Measurements from ENCODE around the gene NUP58. TPM values are rescaled to one million over a fixed set of nuclear protein-coding genes. Genes with fewer than 3 reads are reported as not detected.

Gene NUP58
- total RNA-seq, 4 donors from 2014 or later: 59.0 to 135 (median 63.1) TPM

- peaks cover 0 to 18% of the 10 kb centered on the region in 2 donors for H3K27me3 ChIP-seq
- TF ChIP-seq CTCF (IDR thresholded peaks at IDR 0.05) (no peak), EP300 (IDR thresholded peaks at IDR 0.05) (no peak), POLR2A (IDR thresholded peaks at IDR 0.05) (no peak)
- H3K9me3 ChIP-seq: no peaks in the 10 kb centered on the region
- WGBS, 2 donors: 40 to 57% methylated on average over 1 of the region's 1 CpG
- no peaks in the 10 kb centered on the region for H3K36me3 ChIP-seq
- H3K4me3 ChIP-seq: no peak overlapping the region
- H3K4me1 ChIP-seq: no peaks in the 10 kb centered on the region
- H3K27ac ChIP-seq: no peak overlapping the region
- DNase-seq (ENCODE audit: low spot score in 2 of 2): no peak
Measured at GRCh38 chr13:25379011-25379410, 77.6 kb downstream of the NUP58 start.

- Histone ChIP-seq H3K27me3 (peaks cover 0 to 9% of the 10 kb centered on the region in 2 donors), H3K27ac (no peak overlapping the region), H3K36me3 (no peaks in the 10 kb centered on the region), H3K9me3 (no peaks in the 10 kb centered on the region), H3K4me1 (no peaks in the 10 kb centered on the region), H3K4me3 (no peak overlapping the region)
- TF ChIP-seq EP300 (IDR thresholded peaks at IDR 0.05) (no peak), CTCF (IDR thresholded peaks at IDR 0.05) (no peak), POLR2A (IDR thresholded peaks at IDR 0.05) (no peak)
- WGBS, 2 donors: 76 to 78% methylated on average over 4 of the region's 4 CpGs
- no peak for DNase-seq (ENCODE audit: low spot score in 2 of 2)
Measured at GRCh38 chr13:25380082-25380481, 78.7 kb downstream of the NUP58 start.

DNA sequence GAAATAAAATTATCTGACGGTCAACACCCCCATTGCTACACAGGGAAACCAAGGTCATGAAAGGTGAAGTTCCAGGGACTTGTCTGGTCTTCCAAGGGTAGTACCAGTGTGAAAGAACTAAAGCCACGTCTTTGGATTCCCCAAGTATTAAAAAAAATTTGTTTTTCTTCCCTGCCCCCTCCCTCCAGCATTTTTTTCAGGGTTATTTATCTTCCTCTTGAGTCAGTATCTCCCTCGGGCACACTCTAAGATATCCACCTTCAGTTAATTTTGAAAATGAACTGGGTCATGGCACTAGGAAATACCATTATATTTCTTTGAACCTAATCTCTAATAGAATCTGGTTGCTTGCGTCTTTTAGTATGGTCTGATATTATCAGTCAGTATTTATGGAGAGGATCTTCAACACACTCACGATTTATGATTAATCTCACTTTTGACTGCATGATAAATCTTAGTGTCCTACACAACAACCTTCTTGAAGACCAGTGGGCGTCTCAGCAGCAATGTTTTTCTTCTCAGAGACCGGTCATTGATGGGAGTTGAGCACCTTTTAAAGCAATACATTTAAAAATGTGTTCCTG lies 79.4 kb downstream of the NUP58 start:
- 69 to 77% methylated on average over 7 of the region's 7 CpGs for WGBS, 2 donors

DNA sequence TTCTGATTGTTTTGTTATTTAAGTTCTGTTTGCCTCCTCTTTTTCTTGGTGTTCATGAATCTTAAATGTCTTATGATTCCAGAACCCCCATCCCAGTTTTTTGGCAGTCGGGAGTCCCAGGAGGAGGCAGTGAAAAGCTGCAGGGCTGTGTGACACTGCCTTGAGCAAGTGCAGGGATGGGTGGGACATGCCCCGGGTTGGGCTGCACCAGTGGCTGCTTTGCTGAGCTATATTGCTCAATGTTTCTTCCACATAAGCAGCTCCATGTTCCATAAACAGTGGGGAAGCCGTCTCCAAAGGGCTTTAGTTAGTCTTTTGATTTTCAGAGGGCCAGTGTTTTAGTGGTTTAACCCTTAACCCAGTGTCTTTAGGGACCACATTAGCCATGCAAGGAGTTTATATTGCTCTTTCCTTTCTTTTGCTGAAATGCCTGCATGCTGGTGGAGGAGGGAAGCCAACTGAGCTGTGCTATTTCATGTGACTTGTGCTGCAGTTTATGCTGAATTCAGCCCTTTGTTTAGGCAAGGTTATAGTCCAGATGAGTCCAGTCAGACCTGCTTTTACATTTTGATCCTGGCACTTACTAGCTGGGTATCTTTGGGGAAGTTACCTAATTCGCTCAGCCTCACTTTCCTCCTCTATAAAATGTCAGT lies 83.5 kb downstream of the NUP58 start:
- Histone ChIP-seq H3K27me3 (no peaks in the 10 kb centered on the region), H3K4me3 (no peak overlapping the region), H3K9me3 (no peaks in the 10 kb centered on the region), H3K4me1 (no peaks in the 10 kb centered on the region), H3K36me3 (no peaks in the 10 kb centered on the region), H3K27ac (no peak overlapping the region)
- 24 to 32% methylated on average over 4 of the region's 4 CpGs for WGBS, 2 donors
- no peak for DNase-seq (ENCODE audit: low spot score in 2 of 2)
- TF ChIP-seq CTCF (IDR thresholded peaks at IDR 0.05) (no peak), POLR2A (IDR thresholded peaks at IDR 0.05) (no peak), EP300 (IDR thresholded peaks at IDR 0.05) (no peak)

More for the DNA sequence above, 79.4 kb downstream of the NUP58 start:
- Histone ChIP-seq H3K27me3 (peaks cover 0 to 1% of the 10 kb centered on the region in 2 donors), H3K4me3 (no peak overlapping the region), H3K4me1 (no peaks in the 10 kb centered on the region), H3K36me3 (no peaks in the 10 kb centered on the region), H3K9me3 (no peaks in the 10 kb centered on the region), H3K27ac (no peak overlapping the region)
- no peak for DNase-seq (ENCODE audit: low spot score in 2 of 2)
- no peak for TF ChIP-seq EP300 (IDR thresholded peaks at IDR 0.05)
- no peak for TF ChIP-seq POLR2A (IDR thresholded peaks at IDR 0.05)
- TF ChIP-seq CTCF (IDR thresholded peaks at IDR 0.05): no peak

DNA sequence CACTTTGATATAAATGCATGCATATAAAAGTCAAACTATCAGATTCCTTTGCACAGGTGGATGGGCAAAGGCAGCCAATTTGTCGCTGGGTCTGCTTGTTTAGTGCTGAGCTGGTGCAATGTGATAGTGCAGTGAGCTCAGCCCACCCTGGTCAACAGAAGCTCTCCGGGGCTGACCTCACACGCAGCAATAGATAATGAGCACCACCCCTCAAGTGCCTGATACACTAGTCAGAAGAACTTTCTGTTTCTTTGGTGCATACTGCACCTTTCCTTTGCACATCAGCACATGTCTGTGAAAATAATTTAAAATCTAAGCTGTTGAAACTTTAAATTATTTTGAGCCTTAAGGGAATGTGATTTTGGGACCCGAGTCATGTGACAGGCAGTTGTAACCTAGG lies 90.5 kb downstream of the NUP58 start:
- Histone ChIP-seq H3K36me3 (no peaks in the 10 kb centered on the region), H3K27ac (no peak overlapping the region), H3K9me3 (no peaks in the 10 kb centered on the region), H3K4me3 (no peak overlapping the region), H3K27me3 (no peaks in the 10 kb centered on the region), H3K4me1 (no peaks in the 10 kb centered on the region)
- no peak for DNase-seq (ENCODE audit: low spot score in 2 of 2)
- WGBS, 2 donors: 54 to 74% methylated on average over 4 of the region's 4 CpGs
- TF ChIP-seq CTCF (IDR thresholded peaks at IDR 0.05): no peak
- no peak for TF ChIP-seq EP300 (IDR thresholded peaks at IDR 0.05)
- TF ChIP-seq POLR2A (IDR thresholded peaks at IDR 0.05): no peak

Data from tibial nerve (tissue), 4 donors.